ENCODE results near the gene FOXD4L6. TPM values are rescaled to one million over a fixed set of nuclear protein-coding genes. Genes with fewer than 3 reads are reported as not detected.
"Not testable (repeated sequence)": the region's sequence is repeated elsewhere in the genome, so short reads cannot be mapped to it uniquely, and the experiment has no call there.

FOXD4L6 gene
- total and polyA plus RNA-seq, 9 of the 15 experiments (the other 6 are each of a cell fraction or from before 2014, with no cell fraction given), result not detected

DNA sequence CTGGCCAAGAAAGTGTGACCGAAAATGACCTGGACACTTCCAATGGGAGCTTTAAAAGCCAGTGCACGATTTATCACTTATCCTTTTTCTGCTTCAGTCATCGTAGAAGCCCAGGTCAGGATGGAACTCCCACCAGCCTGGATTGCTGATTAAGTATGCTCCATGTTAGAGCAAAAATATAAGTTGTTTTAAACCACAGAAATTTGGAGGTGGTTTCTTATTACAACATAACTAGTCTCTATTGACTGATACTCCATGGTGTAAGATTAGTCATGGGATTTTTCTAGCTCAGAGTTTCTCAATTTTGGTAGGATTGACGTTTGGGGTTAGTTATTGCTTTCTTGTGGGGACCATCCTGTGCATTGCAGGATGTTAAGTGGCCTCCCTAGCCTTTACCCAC, 29.7 kb downstream of the FOXD4L6 start:
- FAIRE-seq; H3K9me1 ChIP-seq (ENCODE audit: control insufficient read depth, insufficient read depth, low read length); H3K9ac ChIP-seq (ENCODE audit: insufficient read depth in 1 of 2, low read depth in 2 of 2, low read length in 2 of 2); in situ Hi-C loops (cut with MboI); BruUV-seq (replicated peaks); DNase-seq (ENCODE audit: extremely low read depth in 1 of 4, low spot score in 3 of 4); intact Hi-C loops (cut with micrococcal nuclease); H3K4me1 ChIP-seq (replicated peaks in 1 of 2; ENCODE audit: control insufficient read depth in 2 of 2, insufficient read depth in 2 of 2, low read length in 2 of 2); H3K9me3 ChIP-seq (replicated peaks; ENCODE audit: control insufficient read depth, insufficient read depth, low read depth, low read length); H3K27ac ChIP-seq (ENCODE audit: extremely low read depth, low read depth, low read length); CTCF ChIA-PET (ENCODE audit: low intra/inter-chr PET ratio); H3K79me2 ChIP-seq (ENCODE audit: control insufficient read depth, insufficient read depth, low read length); H3K4me3 ChIP-seq; H3K27me3 ChIP-seq (ENCODE audit: control insufficient read depth in 2 of 2, insufficient read depth in 2 of 2, low read length in 2 of 2); ATAC-seq; H3K4me2 ChIP-seq (ENCODE audit: insufficient read depth, low read length); H2AFZ ChIP-seq (ENCODE audit: low read depth, low read length); H3K36me3 ChIP-seq (ENCODE audit: control insufficient read depth, insufficient read depth, low read length); H4K20me1 ChIP-seq (replicated peaks; ENCODE audit: control insufficient read depth, insufficient read depth, low read length); POLR2A ChIA-PET: not testable (repeated sequence)
- WGBS (ENCODE audit: insufficient coverage, low coverage, missing lambda C conversion rate), result 8% methylated on average over 4 of the region's 4 CpGs
- TF ChIP-seq, protein P1, sequence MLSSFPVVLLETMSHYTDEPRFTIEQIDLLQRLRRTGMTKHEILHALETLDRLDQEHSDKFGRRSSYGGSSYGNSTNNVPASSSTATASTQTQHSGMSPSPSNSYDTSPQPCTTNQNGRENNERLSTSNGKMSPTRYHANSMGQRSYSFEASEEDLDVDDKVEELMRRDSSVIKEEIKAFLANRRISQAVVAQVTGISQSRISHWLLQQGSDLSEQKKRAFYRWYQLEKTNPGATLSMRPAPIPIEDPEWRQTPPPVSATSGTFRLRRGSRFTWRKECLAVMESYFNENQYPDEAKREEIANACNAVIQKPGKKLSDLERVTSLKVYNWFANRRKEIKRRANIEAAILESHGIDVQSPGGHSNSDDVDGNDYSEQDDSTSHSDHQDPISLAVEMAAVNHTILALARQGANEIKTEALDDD (IDR thresholded peaks at IDR 0.05), result 0 out of 2 replicates have a peak, but pooled peaks have one; percentile 45

DNA sequence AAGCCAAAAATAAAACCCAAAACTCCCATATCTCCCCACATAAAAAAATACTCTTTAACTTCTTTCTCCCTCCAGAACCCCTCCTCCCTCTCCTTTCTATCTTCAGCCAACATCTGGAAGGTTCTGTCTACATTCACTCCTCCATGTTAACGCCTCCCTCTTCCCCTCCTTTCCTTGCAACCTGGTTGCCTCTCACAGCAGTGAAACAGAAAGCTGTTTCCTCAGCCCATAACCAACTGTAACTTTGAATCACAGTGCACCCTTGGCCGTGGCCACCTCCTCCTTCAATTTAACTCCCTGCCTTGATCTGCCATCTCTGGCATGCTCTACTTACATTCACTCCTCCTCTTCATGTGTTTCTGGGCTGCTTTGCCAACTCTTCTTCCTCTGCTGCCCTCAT, 33.4 kb downstream of the FOXD4L6 start:
- in situ Hi-C loops (cut with MboI); BruUV-seq (replicated peaks); POLR2A ChIA-PET; H3K9ac ChIP-seq (ENCODE audit: insufficient read depth in 1 of 2, low read depth in 2 of 2, low read length in 2 of 2); FAIRE-seq; CTCF ChIA-PET (ENCODE audit: low intra/inter-chr PET ratio); DNase-seq (ENCODE audit: extremely low read depth in 1 of 4, low spot score in 3 of 4); H3K9me1 ChIP-seq (ENCODE audit: control insufficient read depth, insufficient read depth, low read length); H3K4me3 ChIP-seq; H3K4me1 ChIP-seq (replicated peaks in 1 of 2; ENCODE audit: control insufficient read depth in 2 of 2, insufficient read depth in 2 of 2, low read length in 2 of 2); H3K27me3 ChIP-seq (ENCODE audit: control insufficient read depth in 2 of 2, insufficient read depth in 2 of 2, low read length in 2 of 2); H4K20me1 ChIP-seq (replicated peaks; ENCODE audit: control insufficient read depth, insufficient read depth, low read length); intact Hi-C loops (cut with micrococcal nuclease); H3K79me2 ChIP-seq (ENCODE audit: control insufficient read depth, insufficient read depth, low read length); H3K9me3 ChIP-seq (replicated peaks; ENCODE audit: control insufficient read depth, insufficient read depth, low read depth, low read length); H3K36me3 ChIP-seq (ENCODE audit: control insufficient read depth, insufficient read depth, low read length): not testable (repeated sequence)
- peak; percentile 96 for ATAC-seq
- 0 out of 2 replicates have a peak overlapping the region, but pooled peaks have one; percentile 55 for H2AFZ ChIP-seq (ENCODE audit: low read depth, low read length)
- peak overlapping the region; percentile 41; the same call in 1 of the 3 replicates for H3K27ac ChIP-seq (ENCODE audit: extremely low read depth, low read depth, low read length)
- 0% methylated on average over 1 of the region's 2 CpGs for WGBS (ENCODE audit: insufficient coverage, low coverage, missing lambda C conversion rate)
- peak overlapping the region; percentile 41; the same call in 1 of the 2 replicates for H3K4me2 ChIP-seq (ENCODE audit: insufficient read depth, low read length)
- TF ChIP-seq, protein P2, sequence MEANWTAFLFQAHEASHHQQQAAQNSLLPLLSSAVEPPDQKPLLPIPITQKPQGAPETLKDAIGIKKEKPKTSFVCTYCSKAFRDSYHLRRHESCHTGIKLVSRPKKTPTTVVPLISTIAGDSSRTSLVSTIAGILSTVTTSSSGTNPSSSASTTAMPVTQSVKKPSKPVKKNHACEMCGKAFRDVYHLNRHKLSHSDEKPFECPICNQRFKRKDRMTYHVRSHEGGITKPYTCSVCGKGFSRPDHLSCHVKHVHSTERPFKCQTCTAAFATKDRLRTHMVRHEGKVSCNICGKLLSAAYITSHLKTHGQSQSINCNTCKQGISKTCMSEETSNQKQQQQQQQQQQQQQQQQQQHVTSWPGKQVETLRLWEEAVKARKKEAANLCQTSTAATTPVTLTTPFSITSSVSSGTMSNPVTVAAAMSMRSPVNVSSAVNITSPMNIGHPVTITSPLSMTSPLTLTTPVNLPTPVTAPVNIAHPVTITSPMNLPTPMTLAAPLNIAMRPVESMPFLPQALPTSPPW (CRISPR knock-in tag; IDR thresholded peaks at IDR 0.05), result peak; percentile 31; the same call in 1 of the 2 replicates
- TF ChIP-seq ARID1B (IDR thresholded peaks at IDR 0.05), result 0 out of 2 replicates have a peak, but pooled peaks have one; percentile 24
- TF ChIP-seq EP300 (IDR thresholded peaks at IDR 0.05; ENCODE audit: low read length), result 0 out of 2 replicates have a peak, but pooled peaks have one; percentile 28

DNA sequence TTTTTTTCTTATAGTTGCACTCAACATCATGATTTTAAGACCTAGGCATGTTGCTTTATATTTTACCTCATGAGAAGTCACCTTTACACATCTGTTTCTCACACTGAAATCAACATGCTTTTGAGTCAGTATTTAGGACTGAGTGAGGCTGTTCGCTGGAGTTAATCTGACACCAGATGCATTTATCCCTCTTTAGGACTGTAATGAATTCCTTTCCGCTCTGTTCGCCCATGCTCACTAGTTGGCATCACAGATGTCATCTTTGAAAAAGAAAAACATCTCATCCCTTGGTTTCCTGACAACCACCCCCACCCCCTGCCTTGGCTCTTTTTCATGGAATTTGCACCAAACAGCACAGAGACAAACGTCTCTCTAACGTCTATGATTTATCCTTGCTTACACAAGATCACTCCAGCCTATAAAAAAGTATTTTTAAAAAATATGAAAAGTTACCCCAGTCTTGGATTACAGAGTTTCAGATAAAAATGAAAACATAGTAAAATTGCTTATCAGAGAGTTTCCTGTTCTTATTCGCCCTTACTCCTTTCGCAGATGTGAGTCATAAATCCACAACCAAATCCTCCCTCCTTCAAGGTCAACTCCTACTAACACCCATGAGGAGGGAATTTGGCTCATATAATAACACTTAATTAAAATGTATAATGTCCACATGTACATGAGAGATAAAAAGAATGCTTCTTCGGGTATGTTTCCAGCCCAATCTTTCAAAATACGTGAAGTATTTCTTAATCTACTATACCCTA, 34.3 kb downstream of the FOXD4L6 start:
- DNase-seq (ENCODE audit: extremely low read depth in 1 of 4, low spot score in 3 of 4); H2AFZ ChIP-seq (ENCODE audit: low read depth, low read length); H3K9me3 ChIP-seq (replicated peaks; ENCODE audit: control insufficient read depth, insufficient read depth, low read depth, low read length); in situ Hi-C loops (cut with MboI); H4K20me1 ChIP-seq (replicated peaks; ENCODE audit: control insufficient read depth, insufficient read depth, low read length); H3K9ac ChIP-seq (ENCODE audit: insufficient read depth in 1 of 2, low read depth in 2 of 2, low read length in 2 of 2); H3K79me2 ChIP-seq (ENCODE audit: control insufficient read depth, insufficient read depth, low read length); FAIRE-seq; H3K27ac ChIP-seq (ENCODE audit: extremely low read depth, low read depth, low read length); H3K9me1 ChIP-seq (ENCODE audit: control insufficient read depth, insufficient read depth, low read length); H3K36me3 ChIP-seq (ENCODE audit: control insufficient read depth, insufficient read depth, low read length); H3K4me1 ChIP-seq (replicated peaks in 1 of 2; ENCODE audit: control insufficient read depth in 2 of 2, insufficient read depth in 2 of 2, low read length in 2 of 2); POLR2A ChIA-PET; H3K4me2 ChIP-seq (ENCODE audit: insufficient read depth, low read length); H3K27me3 ChIP-seq (ENCODE audit: control insufficient read depth in 2 of 2, insufficient read depth in 2 of 2, low read length in 2 of 2); H3K4me3 ChIP-seq; BruUV-seq (replicated peaks); intact Hi-C loops (cut with micrococcal nuclease); CTCF ChIA-PET (ENCODE audit: low intra/inter-chr PET ratio): not testable (repeated sequence)
- WGBS (ENCODE audit: insufficient coverage, low coverage, missing lambda C conversion rate), result 10% methylated on average over 2 of the region's 9 CpGs
- peak; percentile 47 for ATAC-seq
